ENCODE measurements around the gene DENND5A. TPM values are rescaled to one million over a fixed set of nuclear protein-coding genes. Genes with fewer than 3 reads are reported as not detected.
"Not testable (repeated sequence)": the region's sequence is repeated elsewhere in the genome, so short reads cannot be mapped to it uniquely, and the experiment has no call there.

DENND5A gene
- total RNA-seq, 1 donor from 2014 or later: 76.0 TPM

GRCh38 chr11:9103542-9104276 lies 161.4 kb downstream of the DENND5A start:
- Mint-ChIP-seq H3K36me3 (peaks cover 4% of the 10 kb centered on the region), H3K4me3 (no peak overlapping the region), H3K9me3 (no peaks in the 10 kb centered on the region), H3K27me3 (no peaks in the 10 kb centered on the region), H3K4me1 (ENCODE audit: unreplicated experiment) (no peaks in the 10 kb centered on the region), H3K27ac (no peak overlapping the region)
- DNase-seq (ENCODE audit: extremely low spot score, unreplicated experiment): no peak
- TF ChIP-seq, protein P1, sequence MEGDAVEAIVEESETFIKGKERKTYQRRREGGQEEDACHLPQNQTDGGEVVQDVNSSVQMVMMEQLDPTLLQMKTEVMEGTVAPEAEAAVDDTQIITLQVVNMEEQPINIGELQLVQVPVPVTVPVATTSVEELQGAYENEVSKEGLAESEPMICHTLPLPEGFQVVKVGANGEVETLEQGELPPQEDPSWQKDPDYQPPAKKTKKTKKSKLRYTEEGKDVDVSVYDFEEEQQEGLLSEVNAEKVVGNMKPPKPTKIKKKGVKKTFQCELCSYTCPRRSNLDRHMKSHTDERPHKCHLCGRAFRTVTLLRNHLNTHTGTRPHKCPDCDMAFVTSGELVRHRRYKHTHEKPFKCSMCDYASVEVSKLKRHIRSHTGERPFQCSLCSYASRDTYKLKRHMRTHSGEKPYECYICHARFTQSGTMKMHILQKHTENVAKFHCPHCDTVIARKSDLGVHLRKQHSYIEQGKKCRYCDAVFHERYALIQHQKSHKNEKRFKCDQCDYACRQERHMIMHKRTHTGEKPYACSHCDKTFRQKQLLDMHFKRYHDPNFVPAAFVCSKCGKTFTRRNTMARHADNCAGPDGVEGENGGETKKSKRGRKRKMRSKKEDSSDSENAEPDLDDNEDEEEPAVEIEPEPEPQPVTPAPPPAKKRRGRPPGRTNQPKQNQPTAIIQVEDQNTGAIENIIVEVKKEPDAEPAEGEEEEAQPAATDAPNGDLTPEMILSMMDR (conservative IDR thresholded peaks at IDR 0.05): no peak

DNA sequence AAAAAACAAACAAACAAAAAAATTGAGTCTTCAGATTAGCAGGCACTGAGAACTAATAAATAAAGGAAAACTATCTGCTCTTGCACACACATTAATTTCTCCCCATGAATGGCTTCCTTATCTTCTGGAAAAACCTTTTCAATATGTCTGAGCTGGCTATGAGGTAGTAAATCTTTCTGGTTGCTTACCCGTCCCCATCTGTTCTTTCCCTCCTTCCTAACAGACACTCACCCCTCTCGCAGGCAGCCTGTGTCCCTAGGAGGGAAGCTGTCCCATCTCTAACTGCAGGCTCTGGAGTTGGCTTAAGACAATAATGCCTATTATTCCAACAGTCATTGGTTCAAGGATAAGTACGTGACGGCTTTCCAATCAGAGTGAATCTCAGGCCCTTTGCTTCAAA lies 165.5 kb downstream of the DENND5A start:
- no peak overlapping the region for H3K27ac Mint-ChIP-seq
- TF ChIP-seq, protein P1 (conservative IDR thresholded peaks at IDR 0.05): no peak
- H3K36me3 Mint-ChIP-seq: no peaks in the 10 kb centered on the region
- H3K4me1 Mint-ChIP-seq (ENCODE audit: unreplicated experiment): no peaks in the 10 kb centered on the region
- DNase-seq (ENCODE audit: extremely low spot score, unreplicated experiment): no peak
- H3K27me3 Mint-ChIP-seq: peaks cover 15% of the 10 kb centered on the region
- peaks cover 11% of the 10 kb centered on the region for H3K9me3 Mint-ChIP-seq
- no peak overlapping the region for H3K4me3 Mint-ChIP-seq

GRCh38 chr11:9098455-9098854 lies 166.7 kb downstream of the DENND5A start:
- DNase-seq (ENCODE audit: extremely low spot score, unreplicated experiment); H3K4me1 Mint-ChIP-seq (ENCODE audit: unreplicated experiment); H3K36me3 Mint-ChIP-seq; H3K4me3 Mint-ChIP-seq; H3K27ac Mint-ChIP-seq: not testable (repeated sequence)
- peaks cover 19% of the 10 kb centered on the region for H3K27me3 Mint-ChIP-seq
- peaks cover 11% of the 10 kb centered on the region for H3K9me3 Mint-ChIP-seq

DNA sequence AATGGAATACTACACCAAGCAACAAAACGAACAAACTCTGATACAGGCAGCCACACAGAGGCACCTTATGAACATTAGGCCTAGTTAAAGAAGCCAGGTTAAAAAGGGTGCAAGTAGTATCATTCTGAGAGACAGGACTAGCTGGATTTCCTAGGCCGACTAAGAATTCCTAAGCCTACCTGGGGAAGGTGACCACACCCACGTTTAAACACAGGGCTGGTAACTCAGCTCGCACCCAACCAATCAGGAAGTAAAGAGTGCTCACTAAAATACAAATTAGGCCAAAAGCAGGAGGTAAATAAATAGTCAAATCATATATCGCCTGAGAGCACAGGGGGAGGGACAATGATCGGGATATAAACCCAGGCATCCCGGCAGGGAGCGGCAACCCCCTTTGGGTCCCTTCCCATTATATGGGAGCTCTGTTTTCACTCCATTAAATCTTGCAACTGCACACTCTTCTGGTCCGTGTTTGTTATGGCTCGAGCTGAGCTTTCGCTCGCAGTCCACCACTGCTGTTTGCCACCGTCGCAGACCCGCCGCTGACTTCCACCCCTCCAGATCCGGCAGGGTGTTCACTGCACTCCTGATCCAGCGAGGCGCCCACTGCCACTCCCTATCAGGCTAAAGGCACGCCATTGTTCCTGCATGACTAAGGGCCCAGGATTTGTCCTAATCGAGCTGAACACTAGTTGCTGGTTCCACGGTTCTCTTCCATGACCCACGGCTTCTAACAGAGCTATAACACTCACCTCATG lies 167.8 kb downstream of the DENND5A start:
- not testable (repeated sequence) for DNase-seq (ENCODE audit: extremely low spot score, unreplicated experiment); H3K4me1 Mint-ChIP-seq (ENCODE audit: unreplicated experiment); H3K36me3 Mint-ChIP-seq; H3K4me3 Mint-ChIP-seq; H3K27ac Mint-ChIP-seq
- Mint-ChIP-seq H3K9me3 (peaks cover 11% of the 10 kb centered on the region), H3K27me3 (peaks cover 30% of the 10 kb centered on the region)

GRCh38 chr11:9096427-9096826 lies 168.7 kb downstream of the DENND5A start:
- Mint-ChIP-seq H3K4me3 (no peak overlapping the region), H3K27ac (no peak overlapping the region)

GRCh38 chr11:9095421-9095820 lies 169.7 kb downstream of the DENND5A start:
- Mint-ChIP-seq H3K4me1 (ENCODE audit: unreplicated experiment) (peaks cover 10% of the 10 kb centered on the region), H3K27ac (no peak overlapping the region), H3K36me3 (no peaks in the 10 kb centered on the region), H3K9me3 (peaks cover 11% of the 10 kb centered on the region), H3K27me3 (peaks cover 42% of the 10 kb centered on the region), H3K4me3 (no peak overlapping the region)
- no peak for DNase-seq (ENCODE audit: extremely low spot score, unreplicated experiment)
- TF ChIP-seq, protein P1 (conservative IDR thresholded peaks at IDR 0.05): no peak

More at GRCh38 chr11:9096427-9096826, 168.7 kb downstream of the DENND5A start:
- TF ChIP-seq, protein P1 (conservative IDR thresholded peaks at IDR 0.05): no peak
- no peak for DNase-seq (ENCODE audit: extremely low spot score, unreplicated experiment)
- Mint-ChIP-seq H3K36me3 (no peaks in the 10 kb centered on the region), H3K4me1 (ENCODE audit: unreplicated experiment) (peaks cover 10% of the 10 kb centered on the region), H3K9me3 (peaks cover 11% of the 10 kb centered on the region), H3K27me3 (peaks cover 37% of the 10 kb centered on the region)
